ENCODE data around the gene NECTIN1. TPM values are rescaled to one million over a fixed set of nuclear protein-coding genes. Genes with fewer than 3 reads are reported as not detected.

The NECTIN1 gene
- total RNA-seq, 1 experiment from 2014 or later: 19.9 TPM

DNA sequence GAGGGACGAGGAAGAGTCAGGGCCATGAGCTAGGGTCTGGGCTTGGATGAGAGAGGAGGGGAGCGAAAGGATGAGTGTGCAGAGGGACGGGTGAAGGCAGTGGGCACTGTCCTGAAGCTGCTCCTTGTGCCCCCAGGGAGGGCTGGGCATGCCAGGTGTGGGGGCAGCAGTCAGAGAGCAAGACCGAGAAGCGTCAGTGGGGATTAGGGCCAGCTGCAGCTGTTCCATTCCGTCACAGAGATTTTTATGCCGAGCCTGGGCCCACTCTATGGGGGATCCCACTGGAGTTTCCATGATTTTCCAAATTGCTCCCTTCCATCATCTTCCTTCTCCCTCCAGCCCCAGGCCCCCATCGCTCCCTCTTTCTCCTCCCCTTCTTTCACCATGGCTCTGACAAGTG, 93.2 kb downstream of the NECTIN1 start:
- Histone ChIP-seq H3K4me2 (ENCODE audit: low read length) (no peak overlapping the region), H3K4me1 (ENCODE audit: insufficient read depth, low read length) (no peaks in the 10 kb centered on the region), H3K4me3 (ENCODE audit: low read length) (no peak overlapping the region), H4K20me1 (ENCODE audit: low read length) (no peaks in the 10 kb centered on the region), H2AFZ (ENCODE audit: low read length) (no peak overlapping the region), H3K27me3 (ENCODE audit: low read length) (no peaks in the 10 kb centered on the region), H3F3A (ENCODE audit: low read length, unreplicated experiment) (no peaks in the 10 kb centered on the region), H3K79me2 (ENCODE audit: low read length) (no peaks in the 10 kb centered on the region), H3K9me2 (replicated peaks; ENCODE audit: low read length) (no peaks in the 10 kb centered on the region), H3K9me3 (ENCODE audit: low read length) (no peaks in the 10 kb centered on the region), H3K27ac (ENCODE audit: low read length) (no peak overlapping the region), H3K36me3 (ENCODE audit: low read depth, low read length) (no peaks in the 10 kb centered on the region), H3K9ac (ENCODE audit: low read length) (no peak overlapping the region)
- TF ChIP-seq EZH2phosphoT487 (IDR thresholded peaks at IDR 0.05; ENCODE audit: borderline replicate concordance, low read length) (no peak), EZH2 (IDR thresholded peaks at IDR 0.05; ENCODE audit: low read length, unreplicated experiment) (no peak)
- TF ChIP-seq, protein P1, sequence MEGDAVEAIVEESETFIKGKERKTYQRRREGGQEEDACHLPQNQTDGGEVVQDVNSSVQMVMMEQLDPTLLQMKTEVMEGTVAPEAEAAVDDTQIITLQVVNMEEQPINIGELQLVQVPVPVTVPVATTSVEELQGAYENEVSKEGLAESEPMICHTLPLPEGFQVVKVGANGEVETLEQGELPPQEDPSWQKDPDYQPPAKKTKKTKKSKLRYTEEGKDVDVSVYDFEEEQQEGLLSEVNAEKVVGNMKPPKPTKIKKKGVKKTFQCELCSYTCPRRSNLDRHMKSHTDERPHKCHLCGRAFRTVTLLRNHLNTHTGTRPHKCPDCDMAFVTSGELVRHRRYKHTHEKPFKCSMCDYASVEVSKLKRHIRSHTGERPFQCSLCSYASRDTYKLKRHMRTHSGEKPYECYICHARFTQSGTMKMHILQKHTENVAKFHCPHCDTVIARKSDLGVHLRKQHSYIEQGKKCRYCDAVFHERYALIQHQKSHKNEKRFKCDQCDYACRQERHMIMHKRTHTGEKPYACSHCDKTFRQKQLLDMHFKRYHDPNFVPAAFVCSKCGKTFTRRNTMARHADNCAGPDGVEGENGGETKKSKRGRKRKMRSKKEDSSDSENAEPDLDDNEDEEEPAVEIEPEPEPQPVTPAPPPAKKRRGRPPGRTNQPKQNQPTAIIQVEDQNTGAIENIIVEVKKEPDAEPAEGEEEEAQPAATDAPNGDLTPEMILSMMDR (conservative IDR thresholded peaks at IDR 0.05; ENCODE audit: low read depth, low read length): no peak
- intact Hi-C loops (cut with micrococcal nuclease): no loop called here
- POLR2A ChIA-PET (ENCODE audit: unreplicated experiment): no interaction called here
- ATAC-seq (no peak), DNase-seq (no peak)
- no TSS peak for BruUV-seq (replicated peaks)
- CTCF ChIA-PET: no interaction called here

DNA sequence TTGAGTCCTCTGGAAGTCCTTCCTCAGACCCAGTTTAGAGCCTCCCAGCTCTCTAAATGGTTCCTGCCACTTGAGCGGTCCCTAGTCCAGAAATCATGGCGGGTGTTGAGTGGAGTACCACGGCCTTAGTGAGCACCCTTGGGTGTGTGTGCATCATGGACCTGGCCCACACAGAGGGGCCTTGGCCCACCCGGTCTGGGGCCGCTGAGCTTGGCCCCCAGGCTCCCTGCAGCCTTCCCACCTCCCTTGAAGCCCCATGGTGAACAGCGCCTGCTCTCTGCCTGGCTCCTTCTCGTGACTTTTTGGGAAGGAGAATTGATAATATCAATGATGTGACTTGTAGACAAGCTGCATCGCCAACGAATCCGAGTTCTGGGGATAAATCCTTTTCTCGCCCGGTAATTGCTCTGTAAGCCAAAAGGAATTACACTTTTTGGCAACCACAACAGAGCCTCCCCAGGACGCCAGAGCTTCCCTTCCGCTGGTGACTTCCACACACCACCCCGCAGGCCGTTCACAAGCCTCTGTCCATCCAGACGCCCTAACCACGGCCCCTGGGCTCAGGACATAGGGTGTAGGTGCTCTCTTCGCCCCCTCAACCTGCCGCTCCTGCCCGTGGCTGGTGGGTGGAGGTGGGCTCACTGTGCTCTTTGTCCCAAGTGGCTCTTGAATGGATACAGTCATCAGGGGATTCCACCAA, 93.8 kb downstream of the NECTIN1 start:
- Histone ChIP-seq H4K20me1 (ENCODE audit: low read length) (no peaks in the 10 kb centered on the region), H3K27ac (ENCODE audit: low read length) (no peak overlapping the region), H3K27me3 (ENCODE audit: low read length) (no peaks in the 10 kb centered on the region), H3K9me3 (ENCODE audit: low read length) (no peaks in the 10 kb centered on the region), H3K36me3 (ENCODE audit: low read depth, low read length) (no peaks in the 10 kb centered on the region), H3K4me2 (ENCODE audit: low read length) (no peak overlapping the region), H3K79me2 (ENCODE audit: low read length) (no peaks in the 10 kb centered on the region), H2AFZ (ENCODE audit: low read length) (no peak overlapping the region), H3K9me2 (replicated peaks; ENCODE audit: low read length) (no peaks in the 10 kb centered on the region), H3K4me3 (ENCODE audit: low read length) (no peak overlapping the region), H3F3A (ENCODE audit: low read length, unreplicated experiment) (no peaks in the 10 kb centered on the region), H3K4me1 (ENCODE audit: insufficient read depth, low read length) (no peaks in the 10 kb centered on the region), H3K9ac (ENCODE audit: low read length) (no peak overlapping the region)
- no peak for TF ChIP-seq EZH2 (IDR thresholded peaks at IDR 0.05; ENCODE audit: low read length, unreplicated experiment)
- TF ChIP-seq, protein P1 (conservative IDR thresholded peaks at IDR 0.05; ENCODE audit: low read depth, low read length): no peak
- TF ChIP-seq EZH2phosphoT487 (IDR thresholded peaks at IDR 0.05; ENCODE audit: borderline replicate concordance, low read length): no peak
- POLR2A ChIA-PET (ENCODE audit: unreplicated experiment): no interaction called here
- CTCF ChIA-PET: no interaction called here
- no TSS peak for BruUV-seq (replicated peaks)
- DNase-seq (no peak), ATAC-seq (no peak)
- intact Hi-C loops (cut with micrococcal nuclease): no loop called here

DNA sequence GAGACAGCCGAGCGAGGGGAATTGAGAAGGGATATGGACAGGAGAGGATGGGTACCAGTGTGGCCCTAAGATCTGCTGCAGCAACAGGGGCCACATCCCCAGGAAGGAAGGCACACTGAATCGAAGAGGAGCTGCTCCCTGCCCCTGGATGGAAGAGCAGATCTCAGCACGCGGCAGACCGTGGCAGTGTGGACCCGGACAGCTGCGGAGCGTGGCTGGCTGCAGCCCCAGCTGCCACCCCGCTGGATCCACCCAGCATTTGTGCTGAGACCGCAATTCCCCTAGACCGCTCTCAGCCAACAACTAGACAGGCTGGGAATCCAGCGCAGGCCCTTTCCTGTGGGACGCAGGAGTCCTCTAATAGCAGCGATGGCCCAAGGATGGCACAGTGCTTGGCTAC, 94.7 kb downstream of the NECTIN1 start:
- no peaks in the 10 kb centered on the region for H3K9me2 ChIP-seq (replicated peaks; ENCODE audit: low read length)
- H3K4me2 ChIP-seq (ENCODE audit: low read length): no peak overlapping the region
- H3K27ac ChIP-seq (ENCODE audit: low read length): no peak overlapping the region
- TF ChIP-seq, protein P1 (conservative IDR thresholded peaks at IDR 0.05; ENCODE audit: low read depth, low read length): no peak
- no peak for TF ChIP-seq EZH2 (IDR thresholded peaks at IDR 0.05; ENCODE audit: low read length, unreplicated experiment)
- no peak for TF ChIP-seq EZH2phosphoT487 (IDR thresholded peaks at IDR 0.05; ENCODE audit: borderline replicate concordance, low read length)
- H3K27me3 ChIP-seq (ENCODE audit: low read length): no peaks in the 10 kb centered on the region
- H4K20me1 ChIP-seq (ENCODE audit: low read length): no peaks in the 10 kb centered on the region
- no peak for DNase-seq
- no peaks in the 10 kb centered on the region for H3F3A ChIP-seq (ENCODE audit: low read length, unreplicated experiment)
- intact Hi-C loops (cut with micrococcal nuclease): no loop called here
- no peak overlapping the region for H2AFZ ChIP-seq (ENCODE audit: low read length)
- BruUV-seq (replicated peaks): no TSS peak
- H3K36me3 ChIP-seq (ENCODE audit: low read depth, low read length): no peaks in the 10 kb centered on the region
- ChIA-PET POLR2A (ENCODE audit: unreplicated experiment) (no interaction called here), CTCF (interaction anchor here (0.7 kb wide), 1 partner anchor 534 kb away, joined by 3 read pairs; no protein-coding TSS in a partner anchor)
- H3K9ac ChIP-seq (ENCODE audit: low read length): no peak overlapping the region
- no peak for ATAC-seq
- H3K79me2 ChIP-seq (ENCODE audit: low read length): no peaks in the 10 kb centered on the region
- H3K9me3 ChIP-seq (ENCODE audit: low read length): no peaks in the 10 kb centered on the region
- no peak overlapping the region for H3K4me3 ChIP-seq (ENCODE audit: low read length)
- no peaks in the 10 kb centered on the region for H3K4me1 ChIP-seq (ENCODE audit: insufficient read depth, low read length)

All from PC-3 (cell line).